ENCODE measurements around the gene UBL3. TPM values are rescaled to one million over a fixed set of nuclear protein-coding genes. Genes with fewer than 3 reads are reported as not detected.

Gene UBL3
- total RNA-seq, 1 donor from 2014 or later = 17.9 TPM

DNA sequence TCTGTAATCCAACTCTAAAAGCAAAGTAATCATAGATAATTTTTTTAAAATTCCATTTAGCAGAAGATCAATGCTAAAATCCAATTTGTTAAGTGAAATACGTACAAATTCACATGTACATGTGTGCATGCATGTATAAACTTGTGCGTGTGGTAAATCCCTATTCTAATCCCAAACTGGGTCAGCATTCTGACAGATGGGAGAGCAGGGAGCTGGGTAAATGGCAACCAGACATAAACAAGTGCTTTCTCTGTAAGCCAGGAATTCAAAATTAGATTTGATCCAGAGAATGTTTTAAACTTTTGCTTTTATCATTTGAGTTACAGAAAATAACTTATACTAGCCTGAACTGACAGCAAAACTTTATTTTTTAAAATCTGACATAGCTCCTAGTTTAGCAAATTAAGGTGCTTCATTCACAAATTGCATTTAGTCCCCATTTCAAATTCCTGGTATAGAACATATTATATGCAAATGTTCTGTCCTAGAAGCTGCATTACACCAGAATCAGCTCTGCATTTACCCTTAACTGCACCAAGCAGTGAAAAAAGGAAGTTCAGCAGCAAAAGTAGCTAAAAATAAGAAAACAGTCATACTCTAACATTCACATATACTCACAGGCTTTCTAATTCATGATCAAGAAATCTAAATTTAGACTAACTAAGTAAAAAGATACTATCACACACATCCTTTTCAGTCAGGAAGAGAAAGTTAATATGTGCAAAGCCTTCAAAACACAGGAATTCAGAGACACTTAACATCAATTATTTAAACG lies 32.6 kb downstream of the UBL3 start:
- peaks cover 1% of the 10 kb centered on the region for H3K36me3 Mint-ChIP-seq (ENCODE audit: low read depth)
- peaks cover 1% of the 10 kb centered on the region for H3K9me3 Mint-ChIP-seq
- intact Hi-C loops (cut with micrococcal nuclease) = loop anchor here (1.0 to 5.0 kb wide), 3 partner anchors 19 to 45 kb away; no protein-coding TSS in a partner anchor
- peak; percentile 98 for ATAC-seq (ENCODE audit: low read depth)
- ChIA-PET CTCF (interaction anchor here (0.7 to 2.3 kb wide), 5 partner anchors 29 to 295 kb away, joined by 3 to 10 read pairs (median 3); partner anchors contain the start of gene UBL3), POLR2A (interaction anchor here (1.2 to 4.8 kb wide), 2 partner anchors 18 to 31 kb away, joined by 3 to 34 read pairs; partner anchors contain the start of gene UBL3)
- no peaks in the 10 kb centered on the region for H3K27me3 Mint-ChIP-seq
- TF ChIP-seq, protein P1, sequence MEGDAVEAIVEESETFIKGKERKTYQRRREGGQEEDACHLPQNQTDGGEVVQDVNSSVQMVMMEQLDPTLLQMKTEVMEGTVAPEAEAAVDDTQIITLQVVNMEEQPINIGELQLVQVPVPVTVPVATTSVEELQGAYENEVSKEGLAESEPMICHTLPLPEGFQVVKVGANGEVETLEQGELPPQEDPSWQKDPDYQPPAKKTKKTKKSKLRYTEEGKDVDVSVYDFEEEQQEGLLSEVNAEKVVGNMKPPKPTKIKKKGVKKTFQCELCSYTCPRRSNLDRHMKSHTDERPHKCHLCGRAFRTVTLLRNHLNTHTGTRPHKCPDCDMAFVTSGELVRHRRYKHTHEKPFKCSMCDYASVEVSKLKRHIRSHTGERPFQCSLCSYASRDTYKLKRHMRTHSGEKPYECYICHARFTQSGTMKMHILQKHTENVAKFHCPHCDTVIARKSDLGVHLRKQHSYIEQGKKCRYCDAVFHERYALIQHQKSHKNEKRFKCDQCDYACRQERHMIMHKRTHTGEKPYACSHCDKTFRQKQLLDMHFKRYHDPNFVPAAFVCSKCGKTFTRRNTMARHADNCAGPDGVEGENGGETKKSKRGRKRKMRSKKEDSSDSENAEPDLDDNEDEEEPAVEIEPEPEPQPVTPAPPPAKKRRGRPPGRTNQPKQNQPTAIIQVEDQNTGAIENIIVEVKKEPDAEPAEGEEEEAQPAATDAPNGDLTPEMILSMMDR (IDR thresholded peaks at IDR 0.05) = no peak
- peak overlapping the region; percentile 73 for H3K27ac Mint-ChIP-seq
- H3K4me1 Mint-ChIP-seq = peaks cover 66% of the 10 kb centered on the region
- H3K4me3 Mint-ChIP-seq = peak overlapping the region; percentile 68
- no peak for DNase-seq

DNA sequence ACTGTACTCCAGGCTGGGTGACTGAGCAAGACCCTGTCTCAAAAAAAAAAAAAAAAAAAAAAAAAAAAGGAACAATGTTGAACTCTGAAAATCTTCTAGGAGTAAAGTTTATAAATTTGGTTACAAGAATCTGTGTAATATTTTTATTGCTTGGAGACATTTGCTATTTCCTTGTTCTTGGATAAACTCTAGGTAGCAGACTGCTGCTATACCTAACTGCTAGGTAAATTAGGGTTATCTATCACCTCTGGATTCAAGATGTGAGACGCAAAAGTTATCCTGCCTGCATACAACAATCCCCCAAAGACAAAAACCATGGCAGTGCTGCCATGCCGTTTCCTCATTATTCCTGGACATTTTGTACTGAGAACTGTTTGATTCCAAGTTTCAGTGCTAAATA lies 33.7 kb downstream of the UBL3 start:
- Mint-ChIP-seq H3K36me3 (ENCODE audit: low read depth) (no peaks in the 10 kb centered on the region), H3K9me3 (peaks cover 1% of the 10 kb centered on the region), H3K4me3 (peak overlapping the region; percentile 68), H3K4me1 (peaks cover 66% of the 10 kb centered on the region), H3K27me3 (no peaks in the 10 kb centered on the region), H3K27ac (no peak overlapping the region)
- intact Hi-C loops (cut with micrococcal nuclease) = loop anchor here (5.0 kb wide), 1 partner anchor 44 kb away; no protein-coding TSS in a partner anchor
- DNase-seq (no peak), ATAC-seq (ENCODE audit: low read depth) (no peak)
- CTCF ChIA-PET = interaction anchor here (1.6 to 2.3 kb wide), 2 partner anchors 33 to 46 kb away, joined by 5 to 10 read pairs; partner anchors contain the start of gene UBL3
- TF ChIP-seq, protein P1 (IDR thresholded peaks at IDR 0.05) = no peak
- POLR2A ChIA-PET = interaction anchor here (4.8 kb wide), 1 partner anchor 32 kb away, joined by 34 read pairs; the partner anchor contains the start of gene UBL3

DNA sequence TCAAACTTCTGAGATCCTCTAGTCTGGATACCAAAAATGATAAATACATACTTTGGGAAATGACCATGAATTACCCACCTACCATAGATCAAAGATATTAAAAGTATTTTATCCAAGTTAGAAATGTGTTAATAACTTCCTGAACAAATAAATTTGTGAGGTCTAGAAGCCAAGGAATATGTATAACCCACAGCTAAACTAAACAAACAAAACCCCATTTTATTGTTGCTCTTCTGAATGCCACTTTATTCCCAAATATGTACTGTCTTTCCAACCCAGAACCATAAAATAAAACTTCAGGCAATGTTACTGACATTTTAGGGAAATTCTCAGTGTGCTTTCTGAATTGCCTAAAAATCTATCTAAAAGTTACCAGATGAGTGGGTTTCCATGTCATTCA lies 35.1 kb downstream of the UBL3 start:
- no peak for ATAC-seq (ENCODE audit: low read depth)
- POLR2A ChIA-PET = no interaction called here
- no peaks in the 10 kb centered on the region for H3K9me3 Mint-ChIP-seq
- no peaks in the 10 kb centered on the region for H3K27me3 Mint-ChIP-seq
- H3K36me3 Mint-ChIP-seq (ENCODE audit: low read depth) = no peaks in the 10 kb centered on the region
- peaks cover 67% of the 10 kb centered on the region for H3K4me1 Mint-ChIP-seq
- no peak overlapping the region for H3K27ac Mint-ChIP-seq
- H3K4me3 Mint-ChIP-seq = no peak overlapping the region
- CTCF ChIA-PET = no interaction called here
- TF ChIP-seq, protein P1 (IDR thresholded peaks at IDR 0.05) = no peak
- DNase-seq = no peak
- intact Hi-C loops (cut with micrococcal nuclease) = loop anchor here (5.0 kb wide), 1 partner anchor 43 kb away; no protein-coding TSS in a partner anchor

DNA sequence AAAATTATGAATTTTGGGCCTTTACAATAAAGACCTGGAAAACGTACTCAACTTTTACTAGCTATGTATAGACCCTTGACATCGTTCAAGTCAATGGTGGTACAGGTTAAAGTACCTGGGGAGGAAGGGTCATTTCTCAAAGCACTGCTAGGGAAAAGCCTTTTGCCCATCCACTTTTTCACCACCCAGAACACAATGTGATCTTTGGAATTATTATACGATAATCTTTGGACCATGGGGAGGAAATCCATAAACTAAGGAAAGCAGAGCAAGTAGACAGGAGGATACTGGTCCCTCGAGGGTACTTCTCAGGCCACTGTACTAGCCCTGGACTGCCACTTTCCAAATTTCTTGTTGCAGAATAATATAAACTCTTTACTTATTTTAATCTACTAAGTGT lies 39.5 kb downstream of the UBL3 start:
- Mint-ChIP-seq H3K27ac (no peak overlapping the region), H3K4me3 (no peak overlapping the region), H3K9me3 (no peaks in the 10 kb centered on the region), H3K27me3 (no peaks in the 10 kb centered on the region), H3K4me1 (peaks cover 54% of the 10 kb centered on the region), H3K36me3 (ENCODE audit: low read depth) (no peaks in the 10 kb centered on the region)
- DNase-seq = no peak
- TF ChIP-seq, protein P1 (IDR thresholded peaks at IDR 0.05) = no peak
- ChIA-PET POLR2A (no interaction called here), CTCF (no interaction called here)
- ATAC-seq (ENCODE audit: low read depth) = no peak
- intact Hi-C loops (cut with micrococcal nuclease) = no loop called here

DNA sequence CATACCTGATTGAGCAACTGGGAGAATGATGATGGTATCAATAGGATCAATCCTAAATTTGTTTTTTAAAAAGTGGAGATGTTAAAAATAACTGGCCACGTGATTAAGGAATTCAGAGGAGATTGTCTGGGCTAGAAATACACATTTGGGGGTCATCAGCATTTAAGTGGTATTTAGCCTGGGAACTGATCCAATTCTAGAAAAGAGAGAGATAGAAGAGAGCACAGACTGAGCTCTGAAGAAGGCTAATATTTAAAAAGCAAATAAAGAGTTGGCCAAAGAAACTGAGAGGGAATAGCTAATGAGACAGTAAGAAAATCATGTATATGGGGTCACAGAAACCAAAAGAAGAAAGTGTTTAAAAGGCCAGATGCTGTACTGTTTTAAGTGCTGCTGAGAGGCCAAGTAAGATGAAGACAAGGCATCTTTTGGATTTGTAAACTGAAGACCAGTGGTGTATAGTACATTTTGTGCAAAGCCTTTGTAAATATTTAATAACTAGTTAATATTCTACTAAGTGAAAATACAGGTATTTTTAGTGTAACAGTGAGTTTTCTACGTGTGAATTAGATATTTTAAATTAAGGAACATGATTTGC lies 40.2 kb downstream of the UBL3 start:
- H3K27me3 Mint-ChIP-seq = no peaks in the 10 kb centered on the region
- ChIA-PET POLR2A (no interaction called here), CTCF (no interaction called here)
- no peak for DNase-seq
- H3K9me3 Mint-ChIP-seq = no peaks in the 10 kb centered on the region
- TF ChIP-seq, protein P1 (IDR thresholded peaks at IDR 0.05) = no peak
- ATAC-seq (ENCODE audit: low read depth) = no peak
- H3K27ac Mint-ChIP-seq = no peak overlapping the region
- H3K4me1 Mint-ChIP-seq = peaks cover 47% of the 10 kb centered on the region
- no peak overlapping the region for H3K4me3 Mint-ChIP-seq
- intact Hi-C loops (cut with micrococcal nuclease) = no loop called here
- no peaks in the 10 kb centered on the region for H3K36me3 Mint-ChIP-seq (ENCODE audit: low read depth)

All from activated B cell treated with CpG ODN at 0.5 μM for 24 hours (primary cell).